Measurements from ENCODE around the gene IGDCC3.

DNA sequence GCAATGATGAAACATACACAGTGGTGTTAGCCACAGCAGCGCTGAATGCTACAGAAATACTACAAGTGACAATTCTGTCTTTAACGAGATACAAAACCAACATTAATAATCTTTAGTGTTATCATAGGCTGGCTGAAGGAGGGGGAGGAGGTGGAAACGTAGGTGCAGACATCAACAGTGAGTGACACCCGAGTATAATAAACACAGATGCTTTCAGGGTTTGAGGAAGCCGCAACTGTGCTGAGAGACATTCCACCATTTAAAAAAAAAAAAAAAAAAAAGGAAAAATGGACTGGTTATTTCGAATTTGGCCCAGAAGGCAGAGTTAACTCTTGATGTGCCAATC is 4.3 kb upstream of the IGDCC3 start:
- TF ChIP-seq, protein P1, sequence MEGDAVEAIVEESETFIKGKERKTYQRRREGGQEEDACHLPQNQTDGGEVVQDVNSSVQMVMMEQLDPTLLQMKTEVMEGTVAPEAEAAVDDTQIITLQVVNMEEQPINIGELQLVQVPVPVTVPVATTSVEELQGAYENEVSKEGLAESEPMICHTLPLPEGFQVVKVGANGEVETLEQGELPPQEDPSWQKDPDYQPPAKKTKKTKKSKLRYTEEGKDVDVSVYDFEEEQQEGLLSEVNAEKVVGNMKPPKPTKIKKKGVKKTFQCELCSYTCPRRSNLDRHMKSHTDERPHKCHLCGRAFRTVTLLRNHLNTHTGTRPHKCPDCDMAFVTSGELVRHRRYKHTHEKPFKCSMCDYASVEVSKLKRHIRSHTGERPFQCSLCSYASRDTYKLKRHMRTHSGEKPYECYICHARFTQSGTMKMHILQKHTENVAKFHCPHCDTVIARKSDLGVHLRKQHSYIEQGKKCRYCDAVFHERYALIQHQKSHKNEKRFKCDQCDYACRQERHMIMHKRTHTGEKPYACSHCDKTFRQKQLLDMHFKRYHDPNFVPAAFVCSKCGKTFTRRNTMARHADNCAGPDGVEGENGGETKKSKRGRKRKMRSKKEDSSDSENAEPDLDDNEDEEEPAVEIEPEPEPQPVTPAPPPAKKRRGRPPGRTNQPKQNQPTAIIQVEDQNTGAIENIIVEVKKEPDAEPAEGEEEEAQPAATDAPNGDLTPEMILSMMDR (IDR thresholded peaks at IDR 0.05): no peak
- no peak for TF ChIP-seq POLR2A (IDR thresholded peaks at IDR 0.05)

Data from testis (tissue), 2 donors.